ENCODE data around the gene PARP11. TPM values are rescaled to one million over a fixed set of nuclear protein-coding genes. Genes with fewer than 3 reads are reported as not detected.

PARP11 gene
- total RNA-seq, 1 experiment from 2014 or later, result 2.7 TPM

DNA sequence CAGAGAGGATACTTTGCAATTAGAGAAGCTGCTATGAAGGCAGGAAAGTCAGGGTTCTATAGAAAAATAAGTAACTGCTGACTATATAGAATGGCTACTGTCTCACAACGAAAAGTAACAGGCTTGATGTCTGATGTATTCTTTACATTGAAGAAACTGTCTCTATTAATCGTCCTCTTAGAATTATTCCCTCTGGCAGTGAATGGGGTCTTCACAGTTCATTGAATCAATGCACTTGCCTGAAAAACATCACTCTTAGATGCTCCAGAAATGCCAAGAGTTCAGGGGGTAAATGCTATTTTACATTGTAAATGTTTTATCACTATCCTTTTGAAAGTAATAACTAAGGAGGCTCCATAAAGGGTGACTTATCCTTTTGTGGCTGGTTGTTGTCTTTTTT, 82.6 kb downstream of the PARP11 start:
- no peak for TF ChIP-seq CEBPB (IDR thresholded peaks at IDR 0.05; ENCODE audit: low read depth)
- no peak for TF ChIP-seq YY1 (IDR thresholded peaks at IDR 0.05; ENCODE audit: extremely low read depth, insufficient replicate concordance, low read depth, low read length)
- TF ChIP-seq CBX3 (IDR thresholded peaks at IDR 0.05; ENCODE audit: low read depth), result no peak
- TF ChIP-seq, protein P1, sequence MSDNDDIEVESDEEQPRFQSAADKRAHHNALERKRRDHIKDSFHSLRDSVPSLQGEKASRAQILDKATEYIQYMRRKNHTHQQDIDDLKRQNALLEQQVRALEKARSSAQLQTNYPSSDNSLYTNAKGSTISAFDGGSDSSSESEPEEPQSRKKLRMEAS (IDR thresholded peaks at IDR 0.05), result no peak
- TF ChIP-seq JUND (IDR thresholded peaks at IDR 0.05), result no peak
- no peak for TF ChIP-seq ELF1 (IDR thresholded peaks at IDR 0.05; ENCODE audit: borderline replicate concordance, low read depth)
- no peak for TF ChIP-seq ZNF274 (IDR thresholded peaks at IDR 0.05; ENCODE audit: low read depth, low read length)
- TF ChIP-seq RAD21 (IDR thresholded peaks at IDR 0.05; ENCODE audit: low read depth), result no peak
- TF ChIP-seq FOSL1 (IDR thresholded peaks at IDR 0.05; ENCODE audit: low read depth), result no peak
- TF ChIP-seq, protein P2, sequence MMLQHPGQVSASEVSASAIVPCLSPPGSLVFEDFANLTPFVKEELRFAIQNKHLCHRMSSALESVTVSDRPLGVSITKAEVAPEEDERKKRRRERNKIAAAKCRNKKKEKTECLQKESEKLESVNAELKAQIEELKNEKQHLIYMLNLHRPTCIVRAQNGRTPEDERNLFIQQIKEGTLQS (IDR thresholded peaks at IDR 0.05), result no peak
- TF ChIP-seq ZFX (IDR thresholded peaks at IDR 0.05), result no peak
- TF ChIP-seq, protein P3, sequence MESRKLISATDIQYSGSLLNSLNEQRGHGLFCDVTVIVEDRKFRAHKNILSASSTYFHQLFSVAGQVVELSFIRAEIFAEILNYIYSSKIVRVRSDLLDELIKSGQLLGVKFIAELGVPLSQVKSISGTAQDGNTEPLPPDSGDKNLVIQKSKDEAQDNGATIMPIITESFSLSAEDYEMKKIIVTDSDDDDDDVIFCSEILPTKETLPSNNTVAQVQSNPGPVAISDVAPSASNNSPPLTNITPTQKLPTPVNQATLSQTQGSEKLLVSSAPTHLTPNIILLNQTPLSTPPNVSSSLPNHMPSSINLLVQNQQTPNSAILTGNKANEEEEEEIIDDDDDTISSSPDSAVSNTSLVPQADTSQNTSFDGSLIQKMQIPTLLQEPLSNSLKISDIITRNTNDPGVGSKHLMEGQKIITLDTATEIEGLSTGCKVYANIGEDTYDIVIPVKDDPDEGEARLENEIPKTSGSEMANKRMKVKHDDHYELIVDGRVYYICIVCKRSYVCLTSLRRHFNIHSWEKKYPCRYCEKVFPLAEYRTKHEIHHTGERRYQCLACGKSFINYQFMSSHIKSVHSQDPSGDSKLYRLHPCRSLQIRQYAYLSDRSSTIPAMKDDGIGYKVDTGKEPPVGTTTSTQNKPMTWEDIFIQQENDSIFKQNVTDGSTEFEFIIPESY (IDR thresholded peaks at IDR 0.05; ENCODE audit: extremely low read depth, insufficient replicate concordance, low read length), result no peak
- no peak for TF ChIP-seq POLR2A (IDR thresholded peaks at IDR 0.05; ENCODE audit: borderline replicate concordance, extremely low read depth, insufficient read depth, insufficient read length)
- no peak for TF ChIP-seq POLR2AphosphoS5 (IDR thresholded peaks at IDR 0.05; ENCODE audit: low read depth, low read length)
- TF ChIP-seq, protein P4, sequence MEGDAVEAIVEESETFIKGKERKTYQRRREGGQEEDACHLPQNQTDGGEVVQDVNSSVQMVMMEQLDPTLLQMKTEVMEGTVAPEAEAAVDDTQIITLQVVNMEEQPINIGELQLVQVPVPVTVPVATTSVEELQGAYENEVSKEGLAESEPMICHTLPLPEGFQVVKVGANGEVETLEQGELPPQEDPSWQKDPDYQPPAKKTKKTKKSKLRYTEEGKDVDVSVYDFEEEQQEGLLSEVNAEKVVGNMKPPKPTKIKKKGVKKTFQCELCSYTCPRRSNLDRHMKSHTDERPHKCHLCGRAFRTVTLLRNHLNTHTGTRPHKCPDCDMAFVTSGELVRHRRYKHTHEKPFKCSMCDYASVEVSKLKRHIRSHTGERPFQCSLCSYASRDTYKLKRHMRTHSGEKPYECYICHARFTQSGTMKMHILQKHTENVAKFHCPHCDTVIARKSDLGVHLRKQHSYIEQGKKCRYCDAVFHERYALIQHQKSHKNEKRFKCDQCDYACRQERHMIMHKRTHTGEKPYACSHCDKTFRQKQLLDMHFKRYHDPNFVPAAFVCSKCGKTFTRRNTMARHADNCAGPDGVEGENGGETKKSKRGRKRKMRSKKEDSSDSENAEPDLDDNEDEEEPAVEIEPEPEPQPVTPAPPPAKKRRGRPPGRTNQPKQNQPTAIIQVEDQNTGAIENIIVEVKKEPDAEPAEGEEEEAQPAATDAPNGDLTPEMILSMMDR (IDR thresholded peaks at IDR 0.05 in 2 of 3, conservative IDR thresholded peaks at IDR 0.05 in 1 of 3; ENCODE audit: borderline replicate concordance in 1 of 3, insufficient read depth in 1 of 3, low read depth in 2 of 3, low read length in 2 of 3), result no peak
- TF ChIP-seq TCF7L2 (IDR thresholded peaks at IDR 0.05; ENCODE audit: borderline replicate concordance, extremely low read depth, insufficient read depth, insufficient read length), result no peak
- no peak for TF ChIP-seq EGR1 (IDR thresholded peaks at IDR 0.05; ENCODE audit: low read depth)
- H3K4me1 ChIP-seq (ENCODE audit: control insufficient read depth in 1 of 2, insufficient read depth in 2 of 2, low read length in 2 of 2), result no peaks in the 10 kb centered on the region
- no peak for DNase-seq (ENCODE audit: low read depth, low spot score)
- H3K4me3 ChIP-seq (replicated peaks in 1 of 2; ENCODE audit: low read depth in 1 of 2, low read length in 2 of 2), result no peak overlapping the region
- H3K79me2 ChIP-seq (ENCODE audit: insufficient read depth, low read length), result no peaks in the 10 kb centered on the region
- BruUV-seq (replicated peaks), result no TSS peak
- intact Hi-C loops (cut with micrococcal nuclease), result no loop called here
- ChIA-PET CTCF (no interaction called here), RAD21 (ENCODE audit: low non-redundant PET in 1 of 2, low total read pairs in 2 of 2, uncharacterized antibody in 2 of 2, unreplicated experiment in 2 of 2) (no interaction called here), POLR2A (no interaction called here)
- no peak overlapping the region for H3K27ac ChIP-seq (ENCODE audit: low read depth, low read length)
- peaks cover 22% of the 10 kb centered on the region; the same call in 1 of the 2 replicates for H3K27me3 ChIP-seq (ENCODE audit: insufficient read depth, low read length)
- ATAC-seq, result no peak
- H2AFZ ChIP-seq (ENCODE audit: low read depth, low read length, poor library complexity, severe bottlenecking), result no peak overlapping the region
- H3K9me3 ChIP-seq (ENCODE audit: control insufficient read depth in 1 of 2, insufficient read depth in 1 of 2, low read depth in 1 of 2, low read length in 2 of 2), result no peaks in the 10 kb centered on the region
- H3K9ac ChIP-seq (ENCODE audit: low read length), result no peak overlapping the region
- no peaks in the 10 kb centered on the region for H3K36me3 ChIP-seq (ENCODE audit: control insufficient read depth in 1 of 2, insufficient read depth in 2 of 2, low read length in 2 of 2)
- H3K4me2 ChIP-seq (ENCODE audit: low read length), result no peak overlapping the region
- H3K9me2 ChIP-seq (ENCODE audit: insufficient read depth), result no peaks in the 10 kb centered on the region
- H4K20me1 ChIP-seq (ENCODE audit: insufficient read depth), result no peaks in the 10 kb centered on the region

Data from HCT116 (cell line).